ENCODE measurements around the gene THEMIS. TPM values are rescaled to one million over a fixed set of nuclear protein-coding genes. Genes with fewer than 3 reads are reported as not detected.
"Not testable (repeated sequence)": the region's sequence is repeated elsewhere in the genome, so short reads cannot be mapped to it uniquely, and the experiment has no call there.

The THEMIS gene
- total RNA-seq, 1 donor from 2014 or later = not detected

GRCh38 chr6:127790571-127790970 is 110.3 kb downstream of the THEMIS start:
- Histone ChIP-seq H3K9me3 (no peaks in the 10 kb centered on the region), H3K4me1 (no peaks in the 10 kb centered on the region), H3K4me3 (no peak overlapping the region), H3K27me3 (no peaks in the 10 kb centered on the region), H3K27ac (no peak overlapping the region), H3K36me3 (no peaks in the 10 kb centered on the region)
- DNase-seq (ENCODE audit: low spot score in 2 of 2) = no peak
- TF ChIP-seq CTCF (IDR thresholded peaks at IDR 0.05) = no peak
- intact Hi-C loops (cut with DNase I) = no loop called here

GRCh38 chr6:127786109-127786508 is 114.7 kb downstream of the THEMIS start:
- DNase-seq (ENCODE audit: low spot score in 2 of 2) = no peak
- Histone ChIP-seq H3K27ac (no peak overlapping the region), H3K4me3 (no peak overlapping the region), H3K9me3 (no peaks in the 10 kb centered on the region), H3K36me3 (no peaks in the 10 kb centered on the region), H3K4me1 (no peaks in the 10 kb centered on the region), H3K27me3 (no peaks in the 10 kb centered on the region)
- TF ChIP-seq CTCF (IDR thresholded peaks at IDR 0.05) = no peak
- intact Hi-C loops (cut with DNase I) = no loop called here

- DNase-seq (ENCODE audit: low spot score in 2 of 2) = no peak
- no peaks in the 10 kb centered on the region for H3K9me3 ChIP-seq
- H3K27me3 ChIP-seq = no peaks in the 10 kb centered on the region
- H3K36me3 ChIP-seq = no peaks in the 10 kb centered on the region
- no peak for TF ChIP-seq CTCF (IDR thresholded peaks at IDR 0.05)
- no peak overlapping the region for H3K27ac ChIP-seq
- H3K4me1 ChIP-seq = no peaks in the 10 kb centered on the region
- intact Hi-C loops (cut with DNase I) = no loop called here
- no peak overlapping the region for H3K4me3 ChIP-seq
These were observed 116.4 kb downstream of the THEMIS start for GRCh38 chr6:127784468-127784867.

- intact Hi-C loops (cut with DNase I); H3K4me1 ChIP-seq; H3K36me3 ChIP-seq; DNase-seq (ENCODE audit: low spot score in 2 of 2); H3K9me3 ChIP-seq; H3K4me3 ChIP-seq; H3K27me3 ChIP-seq; H3K27ac ChIP-seq: not testable (repeated sequence)
These were observed 119.1 kb downstream of the THEMIS start for GRCh38 chr6:127781636-127782272.

GRCh38 chr6:127776320-127776719 is 124.5 kb downstream of the THEMIS start:
- no peak for DNase-seq (ENCODE audit: low spot score in 2 of 2)

GRCh38 chr6:127775371-127775770 is 125.5 kb downstream of the THEMIS start:
- Histone ChIP-seq H3K4me3 (no peak overlapping the region), H3K4me1 (no peaks in the 10 kb centered on the region), H3K27ac (no peak overlapping the region), H3K36me3 (no peaks in the 10 kb centered on the region), H3K27me3 (no peaks in the 10 kb centered on the region), H3K9me3 (no peaks in the 10 kb centered on the region)
- TF ChIP-seq CTCF (IDR thresholded peaks at IDR 0.05) = no peak
- intact Hi-C loops (cut with DNase I) = no loop called here
- no peak for DNase-seq (ENCODE audit: low spot score in 2 of 2)

More at GRCh38 chr6:127776320-127776719, 124.5 kb downstream of the THEMIS start:
- H3K27ac ChIP-seq = no peak overlapping the region
- no peaks in the 10 kb centered on the region for H3K36me3 ChIP-seq
- no peaks in the 10 kb centered on the region for H3K4me1 ChIP-seq
- TF ChIP-seq CTCF (IDR thresholded peaks at IDR 0.05) = no peak
- no peak overlapping the region for H3K4me3 ChIP-seq
- intact Hi-C loops (cut with DNase I) = no loop called here
- no peaks in the 10 kb centered on the region for H3K9me3 ChIP-seq
- H3K27me3 ChIP-seq = no peaks in the 10 kb centered on the region
